ENCODE data around the gene CFDP1.

DNA sequence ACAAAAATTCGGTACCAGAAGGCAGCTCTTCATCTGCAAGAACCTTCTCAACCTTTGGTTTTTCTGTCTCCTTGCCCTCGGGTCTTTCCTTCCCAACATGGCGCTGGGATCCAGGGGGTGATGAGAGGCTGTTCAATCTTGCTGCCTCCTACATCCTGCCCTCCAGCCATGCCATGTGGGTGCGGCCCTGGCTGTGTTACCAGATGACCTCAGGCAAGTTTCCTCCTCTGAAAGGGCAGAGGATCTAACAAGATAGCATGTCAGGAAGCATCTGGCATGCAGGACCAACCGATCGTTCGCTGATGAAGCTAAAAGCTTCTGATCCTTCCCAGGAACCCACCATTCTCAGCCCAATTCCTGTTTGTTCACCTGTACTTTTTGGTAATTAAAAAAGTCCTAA lies 145.1 kb downstream of the CFDP1 start:
- TF ChIP-seq POLR2AphosphoS5 (IDR thresholded peaks at IDR 0.05): no peak
- TF ChIP-seq CTCF (IDR thresholded peaks at IDR 0.05): no peak
